SK-N-SH (cell line): ENCODE results near the gene GPANK1. TPM values are rescaled to one million over a fixed set of nuclear protein-coding genes. Genes with fewer than 3 reads are reported as not detected.

Experiments used
- CTCF ChIA-PET: fragments of 300-600, 350-600 bp; formaldehyde crosslinking; extraction: SDS; loops from one replicate; lab custom pipeline; 2021; lab: Yijun Ruan, JAX
- POLR2A ChIA-PET: fragments of 350-600 bp; sonication (Branson Sonifier 250); formaldehyde crosslinking; extraction: SDS; loops from one replicate; lab custom pipeline; 2020; ENCODE audit warnings: antibody characterized with exemption, inconsistent platforms; lab: Yijun Ruan, JAX
- DNase-seq: peaks from one replicate; pipeline ENCODE4 v3.0.0; 2012
- H2AFZ ChIP-seq: fragments of 200-600 bp; sonication (generic); 2 replicates; pipeline ENCODE4 v1.8.1; 2016; ENCODE audit warnings: antibody characterized with exemption, mild to moderate bottlenecking, low read depth
- H3F3A ChIP-seq: fragments of 200-600 bp; sonication (generic); replicated peaks from 2 replicates; pipeline ENCODE3; 2016; ENCODE audit warnings: antibody characterized with exemption, mild to moderate bottlenecking; ENCODE audit not compliant: insufficient read depth
- H3K27ac ChIP-seq, 2 experiments: fragments of 200-500 bp in 1 of 2; fragments of 200-600 bp in 1 of 2; sonication (Bioruptor generic) in 1 of 2; sonication (generic), shearing (Covaris generic) in 1 of 2; 2 replicates each; pipeline versions ENCODE4 v1.5.1 to v1.6.1; 2014 to 2016; ENCODE audit warnings: low read depth in 2 of 2, inconsistent platforms in 1 of 2, low read length in 1 of 2, mild to moderate bottlenecking in 1 of 2, mixed read lengths in 1 of 2
- H3K27me3 ChIP-seq: fragments of 200-600 bp; sonication (generic), shearing (Covaris generic); 2 replicates; pipeline ENCODE4 v1.6.1; 2016; ENCODE audit warnings: mixed run types; ENCODE audit not compliant: insufficient read depth
- H3K36me3 ChIP-seq, 2 experiments: fragments of 200-500 bp in 1 of 2; fragments of 200-600 bp in 1 of 2; sonication (Bioruptor generic) in 1 of 2; sonication (generic) in 1 of 2; replicated peaks in 1 of 2; 2 replicates each; pipeline versions ENCODE3 to v1.5.1; 2014 to 2016; ENCODE audit warnings: low read length in 1 of 2, mild to moderate bottlenecking in 1 of 2; ENCODE audit not compliant: insufficient read depth in 2 of 2, control insufficient read depth in 1 of 2
- H3K4me1 ChIP-seq, 2 experiments: fragments of 200-500 bp in 1 of 2; fragments of 200-600 bp in 1 of 2; sonication (Bioruptor generic) in 1 of 2; sonication (generic), shearing (Covaris generic) in 1 of 2; 2 replicates each; pipeline versions ENCODE4 v1.5.1 to v1.6.1; 2014 to 2016; ENCODE audit warnings: low read depth in 1 of 2, low read length in 1 of 2, mixed run types in 1 of 2; ENCODE audit not compliant: insufficient read depth in 2 of 2, control insufficient read depth in 1 of 2
- H3K4me2 ChIP-seq: fragments of 200-600 bp; sonication (generic), shearing (Covaris generic); 2 replicates; pipeline ENCODE4 v1.6.1; 2017; ENCODE audit warnings: mixed run types
- H3K4me3 ChIP-seq, 2 experiments: fragments of 200-500 bp in 1 of 2; fragments of 200-600 bp in 1 of 2; sonication (Bioruptor generic) in 1 of 2; sonication (generic), shearing (Covaris generic) in 1 of 2; 2 replicates each; pipeline versions ENCODE4 v1.5.1 to v1.8.1; 2014 to 2016; ENCODE audit warnings: low read depth in 2 of 2, inconsistent platforms in 1 of 2, low read length in 1 of 2, mild to moderate bottlenecking in 1 of 2, mixed read lengths in 1 of 2, moderate library complexity in 1 of 2
- H3K79me2 ChIP-seq: fragments of 200-600 bp; sonication (generic); 2 replicates; pipeline ENCODE4 v1.8.1; 2017; ENCODE audit warnings: mild to moderate bottlenecking; ENCODE audit not compliant: insufficient read depth
- H3K9ac ChIP-seq: fragments of 200-600 bp; sonication (generic); 2 replicates; pipeline ENCODE4 v1.6.1; 2017; ENCODE audit warnings: mixed run types
- H3K9me2 ChIP-seq: fragments of 200-600 bp; sonication (generic); 2 replicates; pipeline ENCODE4 v1.6.1; 2017; ENCODE audit warnings: mixed run types
- H3K9me3 ChIP-seq: fragments of 200-600 bp; sonication (generic); 2 replicates; pipeline ENCODE4 v1.6.1; 2017; ENCODE audit warnings: mixed run types, mild to moderate bottlenecking, moderate library complexity
- H4K20me1 ChIP-seq: fragments of 200-600 bp; sonication (generic); 2 replicates; pipeline ENCODE4 v1.6.1; 2017; ENCODE audit warnings: mild to moderate bottlenecking, mixed run types; ENCODE audit not compliant: insufficient read depth
- FOSL2 ChIP-seq: IDR thresholded peaks from 2 replicates; pipeline ENCODE4 v1.4.0; 2012; ENCODE audit warnings: low read depth, mild to moderate bottlenecking, moderate library complexity, borderline replicate concordance
- FOXM1 ChIP-seq: IDR thresholded peaks from 2 replicates; pipeline ENCODE4 v1.4.0; 2012; ENCODE audit warnings: low read depth, mild to moderate bottlenecking
- JUND ChIP-seq: IDR thresholded peaks from 2 replicates; pipeline ENCODE4 v1.4.0; 2012
- MEF2A ChIP-seq: IDR thresholded peaks from 2 replicates; pipeline ENCODE4 v1.4.0; 2012; ENCODE audit warnings: low read depth, borderline replicate concordance
- NFIC ChIP-seq: IDR thresholded peaks from 2 replicates; pipeline ENCODE4 v1.4.0; 2012; ENCODE audit warnings: borderline replicate concordance
- POLR2AphosphoS5 ChIP-seq: IDR thresholded peaks from 2 replicates; pipeline ENCODE4 v1.6.1; 2012; ENCODE audit warnings: low read depth, low read length
- RFX5 ChIP-seq: IDR thresholded peaks from 2 replicates; pipeline ENCODE4 v1.6.1; 2012; ENCODE audit warnings: mild to moderate bottlenecking, improper control_type of control experiment, low read length
- SIN3A ChIP-seq: IDR thresholded peaks from 2 replicates; pipeline ENCODE4 v1.6.1; 2012; ENCODE audit warnings: low read depth, mild to moderate bottlenecking, low read length, moderate library complexity, borderline replicate concordance
- WGBS: methylation state at CpG from one replicate; pipeline ENCODE4 v1.1.6; 2017; ENCODE audit warnings: low lambda C conversion rate; 5-methylcytosine and 5-hydroxymethylcytosine counted together
- polyA plus RNA-seq, 3 experiments: library from polyadenylated mRNA; depleted of rRNA; stranded (reverse); fragments of >200 nt; gene quantifications; 2 replicates each; pipeline ENCODE4 v1.2.3, GENCODE V29; 2012
- TF ChIP-seq, protein P1 (sequence below): fragments of 150-350 bp; IDR thresholded peaks from 2 replicates; pipeline ENCODE4 v1.6.1; 2016; ENCODE audit warnings: mild to moderate bottlenecking, low read depth, low read length
- TF ChIP-seq, protein P2 (sequence below): IDR thresholded peaks from 2 replicates; pipeline ENCODE4 v1.6.1; 2012; ENCODE audit warnings: mild to moderate bottlenecking, low read depth, low read length, moderate library complexity
- TF ChIP-seq, protein P3 (sequence below): IDR thresholded peaks from 2 replicates; pipeline ENCODE4 v1.4.0; 2012; ENCODE audit warnings: low read depth
- TF ChIP-seq, protein P4 (sequence below): IDR thresholded peaks from 2 replicates; pipeline ENCODE4 v1.4.0; 2012; ENCODE audit warnings: low read depth, borderline replicate concordance

The GPANK1 gene
- polyA plus RNA-seq, 1 of the 3 experiments (the other 2 are of a cell fraction): 19.1 TPM

DNA sequence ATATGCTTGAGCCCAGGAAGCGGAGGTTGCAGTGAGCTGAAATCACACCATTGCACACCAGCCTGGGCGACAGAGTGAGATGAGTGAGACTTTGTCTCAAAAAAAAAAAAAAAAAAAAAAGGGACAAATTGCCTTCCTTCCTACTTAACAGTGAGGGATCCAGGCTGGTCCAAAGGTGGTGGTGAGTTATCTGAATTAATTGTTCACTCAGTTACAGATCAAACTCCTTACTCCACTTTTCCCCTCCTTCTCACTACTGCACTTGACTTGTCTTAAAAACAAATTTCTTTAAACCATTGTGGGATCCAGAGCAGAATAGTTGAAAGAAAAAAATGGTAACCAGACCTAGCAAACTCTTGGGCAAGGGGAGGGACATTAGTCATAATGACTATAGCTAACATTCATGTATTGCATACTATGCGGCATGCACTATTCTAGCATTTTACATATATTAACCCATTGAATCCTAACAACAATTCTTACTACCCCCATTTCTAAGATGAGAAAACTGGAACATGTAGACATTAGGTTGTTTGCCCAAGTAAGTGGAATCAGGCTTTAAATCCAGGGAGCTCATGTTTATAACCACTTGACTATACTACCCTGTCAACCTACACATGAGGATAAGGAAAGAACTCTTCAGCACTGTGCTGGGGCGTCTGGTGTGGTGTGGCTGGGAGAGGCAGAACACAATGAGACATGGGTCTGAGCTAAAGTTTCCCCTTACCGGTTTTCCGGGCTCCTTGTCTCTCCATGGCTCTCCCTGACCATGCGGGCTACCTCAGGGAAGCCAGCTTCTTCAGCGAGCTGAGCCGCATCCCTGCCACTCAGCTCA, 1.5 kb downstream of the GPANK1 start:
- H3K27ac ChIP-seq: peak overlapping the region; percentile 87 to 92
- no peak for TF ChIP-seq FOXM1
- no peak for TF ChIP-seq SIN3A
- no peak for TF ChIP-seq POLR2AphosphoS5
- TF ChIP-seq JUND: no peak
- TF ChIP-seq FOSL2: no peak
- TF ChIP-seq, protein P1, sequence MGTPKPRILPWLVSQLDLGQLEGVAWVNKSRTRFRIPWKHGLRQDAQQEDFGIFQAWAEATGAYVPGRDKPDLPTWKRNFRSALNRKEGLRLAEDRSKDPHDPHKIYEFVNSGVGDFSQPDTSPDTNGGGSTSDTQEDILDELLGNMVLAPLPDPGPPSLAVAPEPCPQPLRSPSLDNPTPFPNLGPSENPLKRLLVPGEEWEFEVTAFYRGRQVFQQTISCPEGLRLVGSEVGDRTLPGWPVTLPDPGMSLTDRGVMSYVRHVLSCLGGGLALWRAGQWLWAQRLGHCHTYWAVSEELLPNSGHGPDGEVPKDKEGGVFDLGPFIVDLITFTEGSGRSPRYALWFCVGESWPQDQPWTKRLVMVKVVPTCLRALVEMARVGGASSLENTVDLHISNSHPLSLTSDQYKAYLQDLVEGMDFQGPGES: no peak
- TF ChIP-seq, protein P2, sequence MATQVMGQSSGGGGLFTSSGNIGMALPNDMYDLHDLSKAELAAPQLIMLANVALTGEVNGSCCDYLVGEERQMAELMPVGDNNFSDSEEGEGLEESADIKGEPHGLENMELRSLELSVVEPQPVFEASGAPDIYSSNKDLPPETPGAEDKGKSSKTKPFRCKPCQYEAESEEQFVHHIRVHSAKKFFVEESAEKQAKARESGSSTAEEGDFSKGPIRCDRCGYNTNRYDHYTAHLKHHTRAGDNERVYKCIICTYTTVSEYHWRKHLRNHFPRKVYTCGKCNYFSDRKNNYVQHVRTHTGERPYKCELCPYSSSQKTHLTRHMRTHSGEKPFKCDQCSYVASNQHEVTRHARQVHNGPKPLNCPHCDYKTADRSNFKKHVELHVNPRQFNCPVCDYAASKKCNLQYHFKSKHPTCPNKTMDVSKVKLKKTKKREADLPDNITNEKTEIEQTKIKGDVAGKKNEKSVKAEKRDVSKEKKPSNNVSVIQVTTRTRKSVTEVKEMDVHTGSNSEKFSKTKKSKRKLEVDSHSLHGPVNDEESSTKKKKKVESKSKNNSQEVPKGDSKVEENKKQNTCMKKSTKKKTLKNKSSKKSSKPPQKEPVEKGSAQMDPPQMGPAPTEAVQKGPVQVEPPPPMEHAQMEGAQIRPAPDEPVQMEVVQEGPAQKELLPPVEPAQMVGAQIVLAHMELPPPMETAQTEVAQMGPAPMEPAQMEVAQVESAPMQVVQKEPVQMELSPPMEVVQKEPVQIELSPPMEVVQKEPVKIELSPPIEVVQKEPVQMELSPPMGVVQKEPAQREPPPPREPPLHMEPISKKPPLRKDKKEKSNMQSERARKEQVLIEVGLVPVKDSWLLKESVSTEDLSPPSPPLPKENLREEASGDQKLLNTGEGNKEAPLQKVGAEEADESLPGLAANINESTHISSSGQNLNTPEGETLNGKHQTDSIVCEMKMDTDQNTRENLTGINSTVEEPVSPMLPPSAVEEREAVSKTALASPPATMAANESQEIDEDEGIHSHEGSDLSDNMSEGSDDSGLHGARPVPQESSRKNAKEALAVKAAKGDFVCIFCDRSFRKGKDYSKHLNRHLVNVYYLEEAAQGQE: no peak
- TF ChIP-seq RFX5: no peak
- TF ChIP-seq MEF2A: no peak
- TF ChIP-seq, protein P3, sequence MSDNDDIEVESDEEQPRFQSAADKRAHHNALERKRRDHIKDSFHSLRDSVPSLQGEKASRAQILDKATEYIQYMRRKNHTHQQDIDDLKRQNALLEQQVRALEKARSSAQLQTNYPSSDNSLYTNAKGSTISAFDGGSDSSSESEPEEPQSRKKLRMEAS: no peak; the same call in 1 of the 2 replicates
- no peak for TF ChIP-seq NFIC
- TF ChIP-seq, protein P4, sequence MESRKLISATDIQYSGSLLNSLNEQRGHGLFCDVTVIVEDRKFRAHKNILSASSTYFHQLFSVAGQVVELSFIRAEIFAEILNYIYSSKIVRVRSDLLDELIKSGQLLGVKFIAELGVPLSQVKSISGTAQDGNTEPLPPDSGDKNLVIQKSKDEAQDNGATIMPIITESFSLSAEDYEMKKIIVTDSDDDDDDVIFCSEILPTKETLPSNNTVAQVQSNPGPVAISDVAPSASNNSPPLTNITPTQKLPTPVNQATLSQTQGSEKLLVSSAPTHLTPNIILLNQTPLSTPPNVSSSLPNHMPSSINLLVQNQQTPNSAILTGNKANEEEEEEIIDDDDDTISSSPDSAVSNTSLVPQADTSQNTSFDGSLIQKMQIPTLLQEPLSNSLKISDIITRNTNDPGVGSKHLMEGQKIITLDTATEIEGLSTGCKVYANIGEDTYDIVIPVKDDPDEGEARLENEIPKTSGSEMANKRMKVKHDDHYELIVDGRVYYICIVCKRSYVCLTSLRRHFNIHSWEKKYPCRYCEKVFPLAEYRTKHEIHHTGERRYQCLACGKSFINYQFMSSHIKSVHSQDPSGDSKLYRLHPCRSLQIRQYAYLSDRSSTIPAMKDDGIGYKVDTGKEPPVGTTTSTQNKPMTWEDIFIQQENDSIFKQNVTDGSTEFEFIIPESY: no peak
- TF ChIP-seq, all 33 proteins: peak for 0
- Histone ChIP-seq H3K9me2 (no peaks in the 10 kb centered on the region), H3K27me3 (no peaks in the 10 kb centered on the region), H3K36me3 (peaks cover 24 to 30% of the 10 kb centered on the region in 2 experiments), H2AFZ (no peak overlapping the region), H3K9me3 (no peaks in the 10 kb centered on the region), H4K20me1 (peaks cover 8% of the 10 kb centered on the region; the same call in 1 of the 2 replicates), H3K4me1 (peaks cover 25 to 34% of the 10 kb centered on the region in 2 experiments; a peak in 3 of 4 replicates), H3K79me2 (peaks cover 81% of the 10 kb centered on the region), H3K4me3 (peak overlapping the region; percentile 86 to 89), H3K9ac (peak overlapping the region; percentile 77; the same call in 1 of the 2 replicates), H3F3A (peaks cover 27% of the 10 kb centered on the region), H3K4me2 (peak overlapping the region; percentile 97)
- ChIA-PET CTCF (interaction anchor here (0.6 to 2.8 kb wide), 9 partner anchors 10 to 167 kb away, joined by 3 to 10 read pairs (median 3); partner anchors contain the start of genes ATP6V1G2 and LY6G5C), POLR2A (interaction anchor here (1.1 to 1.9 kb wide), 2 partner anchors 11 to 25 kb away, joined by 4 to 10 read pairs; partner anchors contain the start of gene BAG6)
- DNase-seq: no peak
- WGBS: 62% methylated on average over 4 of the region's 9 CpGs
